ENCODE data around the gene SVOPL.

DNA sequence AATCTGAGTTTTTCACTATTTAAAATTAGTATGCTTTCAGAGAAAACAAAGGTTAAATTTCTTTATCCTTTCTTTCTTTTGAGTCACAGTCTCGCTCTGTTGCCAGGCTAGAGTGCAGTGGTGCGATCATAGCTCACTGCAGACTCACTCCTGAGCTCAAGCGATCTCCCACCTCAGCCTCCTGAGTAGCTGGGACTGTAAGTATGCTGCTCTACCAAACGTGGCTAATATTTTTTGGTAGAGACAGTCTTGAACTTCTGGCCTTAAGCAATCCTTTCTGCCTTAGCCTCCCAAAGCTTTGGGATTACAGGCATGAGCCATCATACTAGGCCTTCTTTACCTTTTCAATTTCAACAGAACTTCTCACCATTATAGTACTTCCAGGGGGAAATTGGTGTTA lies 127.4 kb downstream of the SVOPL start:
- TF ChIP-seq, protein P1, sequence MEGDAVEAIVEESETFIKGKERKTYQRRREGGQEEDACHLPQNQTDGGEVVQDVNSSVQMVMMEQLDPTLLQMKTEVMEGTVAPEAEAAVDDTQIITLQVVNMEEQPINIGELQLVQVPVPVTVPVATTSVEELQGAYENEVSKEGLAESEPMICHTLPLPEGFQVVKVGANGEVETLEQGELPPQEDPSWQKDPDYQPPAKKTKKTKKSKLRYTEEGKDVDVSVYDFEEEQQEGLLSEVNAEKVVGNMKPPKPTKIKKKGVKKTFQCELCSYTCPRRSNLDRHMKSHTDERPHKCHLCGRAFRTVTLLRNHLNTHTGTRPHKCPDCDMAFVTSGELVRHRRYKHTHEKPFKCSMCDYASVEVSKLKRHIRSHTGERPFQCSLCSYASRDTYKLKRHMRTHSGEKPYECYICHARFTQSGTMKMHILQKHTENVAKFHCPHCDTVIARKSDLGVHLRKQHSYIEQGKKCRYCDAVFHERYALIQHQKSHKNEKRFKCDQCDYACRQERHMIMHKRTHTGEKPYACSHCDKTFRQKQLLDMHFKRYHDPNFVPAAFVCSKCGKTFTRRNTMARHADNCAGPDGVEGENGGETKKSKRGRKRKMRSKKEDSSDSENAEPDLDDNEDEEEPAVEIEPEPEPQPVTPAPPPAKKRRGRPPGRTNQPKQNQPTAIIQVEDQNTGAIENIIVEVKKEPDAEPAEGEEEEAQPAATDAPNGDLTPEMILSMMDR (IDR thresholded peaks at IDR 0.05), result no peak
- no peak for TF ChIP-seq POLR2A (IDR thresholded peaks at IDR 0.05)
